Endodermal cell (in vitro differentiated cells): Measurements from ENCODE around the gene SLC39A1. TPM values are rescaled to one million over a fixed set of nuclear protein-coding genes. Genes with fewer than 3 reads are reported as not detected.

Experiments
- DNase-seq: peaks from one replicate; pipeline ENCODE4 v3.0.0-alpha.2; 2017
- H3K27ac ChIP-seq: 2 replicates; pipeline ENCODE4 v1.5.1; 2013; ENCODE audit warnings: mild to moderate bottlenecking, low read depth, low read length, moderate library complexity
- H3K27me3 ChIP-seq: 2 replicates; pipeline ENCODE4 v1.6.1; 2013; ENCODE audit warnings: mild to moderate bottlenecking, low read length, moderate library complexity; ENCODE audit not compliant: insufficient read depth, control insufficient read depth, poor library complexity, severe bottlenecking
- H3K36me3 ChIP-seq: 2 replicates; pipeline ENCODE4 v1.7.0; 2013; ENCODE audit warnings: mild to moderate bottlenecking, low read length, moderate library complexity; ENCODE audit not compliant: control insufficient read depth, insufficient read depth
- H3K4me1 ChIP-seq: one replicate; pipeline ENCODE4 v1.7.0; 2013; ENCODE audit warnings: low read length; ENCODE audit not compliant: control insufficient read depth, insufficient read depth
- H3K4me3 ChIP-seq: 2 replicates; pipeline ENCODE4 v1.5.1; 2013; ENCODE audit warnings: mild to moderate bottlenecking, low read length, moderate library complexity
- H3K9ac ChIP-seq: 2 replicates; pipeline ENCODE4 v1.6.1; 2013; ENCODE audit warnings: mild to moderate bottlenecking, low read length, moderate library complexity; ENCODE audit not compliant: poor library complexity, severe bottlenecking; ENCODE audit errors: extremely low read depth
- H3K9me3 ChIP-seq: 2 replicates; pipeline ENCODE4 v1.6.1; 2013; ENCODE audit warnings: mild to moderate bottlenecking, low read length, moderate library complexity; ENCODE audit not compliant: control insufficient read depth
- H3K27ac Mint-ChIP-seq: 2 replicates; pipeline ENCODE4 v1.8.0; 2020; ENCODE audit warnings: mixed read lengths
- H3K27me3 Mint-ChIP-seq: 2 replicates; pipeline ENCODE4 v1.8.0; 2021; ENCODE audit warnings: mild to moderate bottlenecking, mixed read lengths; ENCODE audit not compliant: insufficient read depth
- H3K36me3 Mint-ChIP-seq: 2 replicates; pipeline ENCODE4 v1.8.0; 2020; ENCODE audit warnings: low read depth, mixed read lengths
- H3K4me1 Mint-ChIP-seq: 2 replicates; pipeline ENCODE4 v1.8.0; 2020; ENCODE audit warnings: mixed read lengths
- H3K4me3 Mint-ChIP-seq: 2 replicates; pipeline ENCODE4 v1.8.0; 2020; ENCODE audit warnings: mild to moderate bottlenecking, moderate library complexity, mixed read lengths
- H3K9me3 Mint-ChIP-seq: 2 replicates; pipeline ENCODE4 v1.8.0; 2020; ENCODE audit warnings: mild to moderate bottlenecking, mixed read lengths
- WGBS, 2 experiments: methylation state at CpG; one replicate each; pipeline versions ENCODE4 v1.1.5 to v1.1.7; 2013; ENCODE audit warnings: missing lambda C conversion rate in 2 of 2, mixed read lengths in 1 of 2; ENCODE audit not compliant: insufficient coverage in 1 of 2, insufficient read length in 1 of 2; 5-methylcytosine and 5-hydroxymethylcytosine counted together
- total RNA-seq, 2 donors: library from RNA; stranded (reverse); fragmentation: NEBNext Ultra II Directional in 1 of 2; extraction: Animal tissue kit (Norgen Biotek cat#: 25700) in 1 of 2; gene quantifications; 2 replicates in 1 of 2; 3 replicates in 1 of 2; pipeline ENCODE4 v1.2.1, GENCODE V29; 2021
- TF ChIP-seq, protein P1 (sequence below): fragments of 200-600 bp; sonication (generic); conservative IDR thresholded peaks from 2 replicates; pipeline ENCODE4 v1.5.0; 2021; ENCODE audit warnings: antibody characterized with exemption, mild to moderate bottlenecking

The SLC39A1 gene
- total RNA-seq, 2 donors from 2014 or later, result 129 to 154 TPM

DNA sequence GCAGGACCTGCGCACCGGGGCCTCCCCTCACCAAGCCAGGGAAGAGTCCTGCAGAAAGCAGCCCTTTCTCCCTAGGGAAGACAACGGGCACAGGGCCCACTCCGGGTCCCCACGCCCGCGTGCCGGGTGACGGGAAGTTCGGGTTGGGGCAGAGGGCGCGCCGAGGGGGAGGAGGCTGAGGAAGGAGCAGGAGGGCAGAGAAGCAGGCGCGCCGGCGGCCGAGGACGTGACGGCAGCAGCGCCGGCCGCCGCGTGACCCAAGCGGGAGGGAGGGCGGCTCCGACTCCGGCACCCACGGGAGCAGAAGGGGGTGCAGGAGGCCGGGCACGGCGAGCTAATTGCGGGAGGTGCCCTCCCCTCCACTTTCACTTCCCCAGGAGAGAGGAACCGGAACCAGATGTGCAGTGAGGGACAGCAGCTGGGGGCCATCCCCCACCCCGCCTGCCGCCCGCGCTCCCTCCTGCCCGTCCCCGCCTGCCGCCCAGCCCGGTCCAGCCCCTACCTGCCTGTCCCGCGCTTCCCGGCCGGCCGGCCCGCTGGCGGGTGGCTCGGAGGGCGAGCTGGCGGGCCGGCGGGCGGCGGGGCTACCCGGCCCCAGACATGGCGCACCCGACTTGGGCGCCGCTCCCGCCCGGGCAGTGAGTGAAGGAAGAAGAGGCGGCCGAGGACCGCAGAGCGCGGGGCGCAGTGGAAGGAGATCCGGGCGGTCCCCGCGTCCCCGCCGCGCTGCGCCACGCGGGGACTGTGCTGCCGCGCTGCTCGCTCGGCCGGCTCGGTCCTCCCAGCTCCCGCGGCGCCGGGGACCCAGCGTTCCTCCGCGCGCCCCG, 17.3 kb downstream of the SLC39A1 start:
- Histone ChIP-seq H3K27me3 (no peaks in the 10 kb centered on the region), H3K27ac (peak overlapping the region; percentile 41), H3K9ac (peak overlapping the region; percentile 62), H3K9me3 (no peaks in the 10 kb centered on the region), H3K4me1 (no peaks in the 10 kb centered on the region), H3K36me3 (peaks cover 45% of the 10 kb centered on the region), H3K4me3 (peak overlapping the region; percentile 92)
- peak; percentile 83 for DNase-seq
- Mint-ChIP-seq H3K4me3 (peak overlapping the region; percentile 78), H3K9me3 (no peaks in the 10 kb centered on the region), H3K27ac (peak overlapping the region; percentile 70), H3K4me1 (peaks cover 4% of the 10 kb centered on the region), H3K27me3 (no peaks in the 10 kb centered on the region), H3K36me3 (peaks cover 35% of the 10 kb centered on the region)
- WGBS, 2 experiments, result 0% methylated on average over 95 of the region's 95 CpGs; no CpG with 5 or more reads in 1 of the 2 experiments
- TF ChIP-seq, protein P1, sequence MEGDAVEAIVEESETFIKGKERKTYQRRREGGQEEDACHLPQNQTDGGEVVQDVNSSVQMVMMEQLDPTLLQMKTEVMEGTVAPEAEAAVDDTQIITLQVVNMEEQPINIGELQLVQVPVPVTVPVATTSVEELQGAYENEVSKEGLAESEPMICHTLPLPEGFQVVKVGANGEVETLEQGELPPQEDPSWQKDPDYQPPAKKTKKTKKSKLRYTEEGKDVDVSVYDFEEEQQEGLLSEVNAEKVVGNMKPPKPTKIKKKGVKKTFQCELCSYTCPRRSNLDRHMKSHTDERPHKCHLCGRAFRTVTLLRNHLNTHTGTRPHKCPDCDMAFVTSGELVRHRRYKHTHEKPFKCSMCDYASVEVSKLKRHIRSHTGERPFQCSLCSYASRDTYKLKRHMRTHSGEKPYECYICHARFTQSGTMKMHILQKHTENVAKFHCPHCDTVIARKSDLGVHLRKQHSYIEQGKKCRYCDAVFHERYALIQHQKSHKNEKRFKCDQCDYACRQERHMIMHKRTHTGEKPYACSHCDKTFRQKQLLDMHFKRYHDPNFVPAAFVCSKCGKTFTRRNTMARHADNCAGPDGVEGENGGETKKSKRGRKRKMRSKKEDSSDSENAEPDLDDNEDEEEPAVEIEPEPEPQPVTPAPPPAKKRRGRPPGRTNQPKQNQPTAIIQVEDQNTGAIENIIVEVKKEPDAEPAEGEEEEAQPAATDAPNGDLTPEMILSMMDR, result no peak

GRCh38 chr1:153945131-153945794, 18.1 kb downstream of the SLC39A1 start:
- no peak for DNase-seq
- Mint-ChIP-seq H3K4me3 (peak overlapping the region; percentile 78), H3K27ac (peak overlapping the region; percentile 70), H3K4me1 (peaks cover 4% of the 10 kb centered on the region), H3K9me3 (no peaks in the 10 kb centered on the region), H3K27me3 (no peaks in the 10 kb centered on the region), H3K36me3 (peaks cover 33% of the 10 kb centered on the region)
- H3K36me3 ChIP-seq, result peaks cover 40% of the 10 kb centered on the region
- peak overlapping the region; percentile 92 for H3K4me3 ChIP-seq
- no peaks in the 10 kb centered on the region for H3K4me1 ChIP-seq
- TF ChIP-seq, protein P1, result no peak
- no peaks in the 10 kb centered on the region for H3K9me3 ChIP-seq
- peak overlapping the region; percentile 62 for H3K9ac ChIP-seq
- H3K27ac ChIP-seq, result no peak overlapping the region
- H3K27me3 ChIP-seq, result no peaks in the 10 kb centered on the region
- WGBS, 2 experiments, result 61 to 68% methylated on average over 6 to 12 of the region's 12 CpGs

DNA sequence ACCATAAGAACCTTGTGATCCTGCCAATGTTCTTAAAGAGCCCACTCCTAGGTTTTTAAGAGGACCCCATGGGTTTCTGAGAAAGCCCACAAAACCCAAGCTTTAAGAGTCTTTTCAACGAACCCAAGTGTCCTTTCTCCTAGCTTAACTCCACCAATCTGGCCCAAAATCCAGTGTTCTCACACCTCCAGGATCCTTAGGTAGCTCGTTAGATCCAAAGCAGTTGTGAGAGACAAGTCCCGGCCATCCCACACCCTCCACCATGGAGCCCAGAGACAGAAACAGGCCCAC, 18.6 kb downstream of the SLC39A1 start:
- Mint-ChIP-seq H3K36me3 (peaks cover 35% of the 10 kb centered on the region), H3K4me1 (peaks cover 4% of the 10 kb centered on the region), H3K27ac (peak overlapping the region; percentile 52), H3K9me3 (no peaks in the 10 kb centered on the region), H3K27me3 (no peaks in the 10 kb centered on the region), H3K4me3 (peak overlapping the region; percentile 78)
- no peak overlapping the region for H3K27ac ChIP-seq
- TF ChIP-seq, protein P1, result no peak
- WGBS, 2 experiments, result 75 to 96% methylated on average over 1 to 3 of the region's 3 CpGs
- peak overlapping the region; percentile 92 for H3K4me3 ChIP-seq
- H3K9ac ChIP-seq, result no peak overlapping the region
- H3K27me3 ChIP-seq, result no peaks in the 10 kb centered on the region
- DNase-seq, result no peak
- H3K4me1 ChIP-seq, result no peaks in the 10 kb centered on the region
- H3K9me3 ChIP-seq, result no peaks in the 10 kb centered on the region
- H3K36me3 ChIP-seq, result peaks cover 38% of the 10 kb centered on the region
